Heart right ventricle (tissue), 16 donors: ENCODE results near the gene ADORA1. TPM values are rescaled to one million over a fixed set of nuclear protein-coding genes. Genes with fewer than 3 reads are reported as not detected.

ENCODE experiments used
- ATAC-seq, 8 donors: fragments of 200-7000 bp; cut with Tn5 transposase; one replicate each; pipeline ENCODE4 v1.9.1; 2020; ENCODE audit warnings: mild to moderate bottlenecking in 8 of 8, moderate library complexity in 8 of 8, moderate number of reproducible peaks in 1 of 8
- DNase-seq, 2 donors: peaks; one replicate each; pipeline ENCODE4 v3.0.0-alpha.2; 2020
- H3K27ac ChIP-seq, 10 donors: fragments of 200-600 bp; sonication (generic) in 2 of 10; one replicate each; pipeline versions ENCODE4 v1.5.0 to v1.8.0; 2020 to 2022; ENCODE audit warnings: mild to moderate bottlenecking in 3 of 10
- H3K27me3 ChIP-seq, 7 donors: fragments of 200-600 bp; one replicate each; pipeline ENCODE4 v1.8.0; 2021 to 2022; ENCODE audit warnings: mild to moderate bottlenecking in 2 of 7
- H3K36me3 ChIP-seq, 9 donors: fragments of 200-600 bp; sonication (generic) in 1 of 9; one replicate each; pipeline versions ENCODE4 v1.5.0 to v1.8.0; 2020 to 2022; ENCODE audit warnings: mild to moderate bottlenecking in 2 of 9
- H3K4me1 ChIP-seq, 9 donors: fragments of 200-600 bp; sonication (generic) in 1 of 9; one replicate each; pipeline versions ENCODE4 v1.5.0 to v1.8.0; 2020 to 2022; ENCODE audit warnings: mild to moderate bottlenecking in 4 of 9
- H3K4me3 ChIP-seq, 10 donors: fragments of 200-600 bp; sonication (generic) in 2 of 10; one replicate each; pipeline versions ENCODE4 v1.5.0 to v1.8.0; 2020 to 2022; ENCODE audit warnings: mild to moderate bottlenecking in 7 of 10, moderate library complexity in 2 of 10
- H3K9me3 ChIP-seq, 11 donors: fragments of 200-600 bp in 10 of 11; sonication (generic) in 2 of 11; one replicate each; pipeline versions ENCODE4 v1.5.0 to v1.8.0; 2013 to 2022; ENCODE audit warnings: mild to moderate bottlenecking in 2 of 11, control low read depth in 1 of 11, moderate library complexity in 1 of 11
- CTCF ChIP-seq, 9 donors: fragments of 200-600 bp; sonication (generic) in 2 of 9; IDR thresholded peaks; one replicate each; pipeline versions ENCODE4 v1.5.0 to v1.8.0; 2021 to 2022; ENCODE audit warnings: antibody characterized with exemption in 9 of 9, mild to moderate bottlenecking in 5 of 9, moderate library complexity in 1 of 9
- WGBS, 2 donors: extraction: QIAGEN DNeasy Blood & Tissue Kit; methylation state at CpG; one replicate each; pipeline ENCODE4 v1.1.7; 2013; ENCODE audit warnings: inconsistent platforms in 1 of 2; 5-methylcytosine and 5-hydroxymethylcytosine counted together
- intact Hi-C, 10 donors: fragments of 100-400 bp; cut with DNase I; formaldehyde crosslinking; loops; one replicate each; pipeline versions ENCODE4 v1.11.1 to v1.14.2; 2022
- polyA plus RNA-seq, 2 donors: library from polyadenylated mRNA; stranded (reverse); fragments of 200-250 nt; gene quantifications; one replicate each; pipeline ENCODE4 v1.2.3, GENCODE V29; 2013
- total RNA-seq, 10 donors: library from RNA; stranded (reverse); fragmentation: NEBNext Ultra II Directional in 3 of 10; extraction: Animal tissue kit (Norgen Biotek cat#: 25700) in 3 of 10; gene quantifications; one replicate each; pipeline versions ENCODE4 v1.2.1 to v1.2.4, GENCODE V29; 2021 to 2023
- donor health status: Arrhythmogenic right ventricular cardiomyopathy.
- donor health status: ischemic (EF 13 %, LVEDD 7.1; RV severe dilation, severe dysfunction).
- donor health status: healthy with polysubstance abuse.
- donor health status: DM: no; HTN: yes; CAD: no.
- donor health status: DM: no; HTN: no; CAD: no.
- donor health status: ischemic (EF 25% LVEDD 6.9; RV normal size, moderate dysfunction).
- donor health status: ischemic (EF 25% LVEDD 5.7; RV mildly dilated, moderate dysfunction).
- donor health status: healthy.
- donor health status: DM: yes; HTN: yes; CAD: no.
- donor health status: Ischemic cardiomyopathy.
- donor health status: ischemic (EF 35%, LVEDD 5.7; RV mildly dilated, moderate dysfunction).
- donor health status: nonischemic (EF 11% LVEDD 7.7; RV severe dilation, severe dysfunction).
- donor health status: DM: yes; HTN: yes; CAD: no.
- donor health status: PGD.
- donor health status: ischemic (EF 29% LVEDD 5.4; RV normal size, mild dysfunction).
- donor health status: nonischemic (EF 23%, LVEDD 6.1; RV moderate dilation, normal function).

The ADORA1 gene
- total and polyA plus RNA-seq, 12 donors: 1.8 to 12.2 (median 8.9) TPM

GRCh38 chr1:203091199-203091477 lies 36.4 kb upstream of the ADORA1 start:
- Histone ChIP-seq H3K9me3 (peaks cover 0 to 21% (median 13%) of the 10 kb centered on the region in 11 donors), H3K4me1 (peaks cover 0 to 3% (median 0%) of the 10 kb centered on the region in 9 donors), H3K27me3 (peaks cover 0 to 4% (median 0%) of the 10 kb centered on the region in 7 donors), H3K27ac (no peak overlapping the region), H3K4me3 (no peak overlapping the region), H3K36me3 (no peaks in the 10 kb centered on the region)
- DNase-seq (no peak), ATAC-seq (no peak)
- 67 to 92% methylated on average over 4 of the region's 4 CpGs for WGBS, 2 donors
- intact Hi-C loops: no loop called here
- TF ChIP-seq CTCF (IDR thresholded peaks at IDR 0.05): no peak

GRCh38 chr1:203091761-203092330 lies 35.7 kb upstream of the ADORA1 start:
- H3K4me3 ChIP-seq: no peak overlapping the region
- TF ChIP-seq CTCF (IDR thresholded peaks at IDR 0.05): no peak
- no peak overlapping the region for H3K27ac ChIP-seq
- WGBS, 2 donors: 87 to 91% methylated on average over 6 of the region's 6 CpGs
- H3K27me3 ChIP-seq: peaks cover 0 to 4% (median 0%) of the 10 kb centered on the region in 7 donors
- peaks cover 0 to 3% (median 0%) of the 10 kb centered on the region in 9 donors for H3K4me1 ChIP-seq
- DNase-seq (no peak), ATAC-seq (no peak)
- intact Hi-C loops: no loop called here
- H3K9me3 ChIP-seq: peaks cover 0 to 21% (median 13%) of the 10 kb centered on the region in 11 donors
- no peaks in the 10 kb centered on the region for H3K36me3 ChIP-seq

- no peaks in the 10 kb centered on the region for H3K36me3 ChIP-seq
- intact Hi-C loops: no loop called here
- DNase-seq (no peak), ATAC-seq (no peak)
- peaks cover 0 to 4% (median 0%) of the 10 kb centered on the region in 7 donors for H3K27me3 ChIP-seq
- TF ChIP-seq CTCF (IDR thresholded peaks at IDR 0.05): no peak
- no peaks in the 10 kb centered on the region for H3K4me1 ChIP-seq
- no peak overlapping the region for H3K4me3 ChIP-seq
- H3K27ac ChIP-seq: no peak overlapping the region
- H3K9me3 ChIP-seq: peaks cover 0 to 21% (median 13%) of the 10 kb centered on the region in 11 donors
- WGBS, 2 donors: 90 to 94% methylated on average over 1 of the region's 1 CpG
These were observed 33.6 kb upstream of the ADORA1 start for GRCh38 chr1:203093754-203094410.

- intact Hi-C loops: no loop called here
- no peaks in the 10 kb centered on the region for H3K36me3 ChIP-seq
- ATAC-seq (no peak), DNase-seq (no peak)
- no peak overlapping the region for H3K4me3 ChIP-seq
- 98% methylated on average over 1 of the region's 1 CpG for WGBS, 2 donors
- H3K4me1 ChIP-seq: no peaks in the 10 kb centered on the region
- no peak for TF ChIP-seq CTCF (IDR thresholded peaks at IDR 0.05)
- peaks cover 0 to 4% (median 0%) of the 10 kb centered on the region in 7 donors for H3K27me3 ChIP-seq
- peaks cover 0 to 21% (median 13%) of the 10 kb centered on the region in 11 donors for H3K9me3 ChIP-seq
- no peak overlapping the region for H3K27ac ChIP-seq
These were observed 32.4 kb upstream of the ADORA1 start for GRCh38 chr1:203095061-203095690.
